ENCODE results near the gene MCF2. TPM values are rescaled to one million over a fixed set of nuclear protein-coding genes. Genes with fewer than 3 reads are reported as not detected.

MCF2 gene, protein sequence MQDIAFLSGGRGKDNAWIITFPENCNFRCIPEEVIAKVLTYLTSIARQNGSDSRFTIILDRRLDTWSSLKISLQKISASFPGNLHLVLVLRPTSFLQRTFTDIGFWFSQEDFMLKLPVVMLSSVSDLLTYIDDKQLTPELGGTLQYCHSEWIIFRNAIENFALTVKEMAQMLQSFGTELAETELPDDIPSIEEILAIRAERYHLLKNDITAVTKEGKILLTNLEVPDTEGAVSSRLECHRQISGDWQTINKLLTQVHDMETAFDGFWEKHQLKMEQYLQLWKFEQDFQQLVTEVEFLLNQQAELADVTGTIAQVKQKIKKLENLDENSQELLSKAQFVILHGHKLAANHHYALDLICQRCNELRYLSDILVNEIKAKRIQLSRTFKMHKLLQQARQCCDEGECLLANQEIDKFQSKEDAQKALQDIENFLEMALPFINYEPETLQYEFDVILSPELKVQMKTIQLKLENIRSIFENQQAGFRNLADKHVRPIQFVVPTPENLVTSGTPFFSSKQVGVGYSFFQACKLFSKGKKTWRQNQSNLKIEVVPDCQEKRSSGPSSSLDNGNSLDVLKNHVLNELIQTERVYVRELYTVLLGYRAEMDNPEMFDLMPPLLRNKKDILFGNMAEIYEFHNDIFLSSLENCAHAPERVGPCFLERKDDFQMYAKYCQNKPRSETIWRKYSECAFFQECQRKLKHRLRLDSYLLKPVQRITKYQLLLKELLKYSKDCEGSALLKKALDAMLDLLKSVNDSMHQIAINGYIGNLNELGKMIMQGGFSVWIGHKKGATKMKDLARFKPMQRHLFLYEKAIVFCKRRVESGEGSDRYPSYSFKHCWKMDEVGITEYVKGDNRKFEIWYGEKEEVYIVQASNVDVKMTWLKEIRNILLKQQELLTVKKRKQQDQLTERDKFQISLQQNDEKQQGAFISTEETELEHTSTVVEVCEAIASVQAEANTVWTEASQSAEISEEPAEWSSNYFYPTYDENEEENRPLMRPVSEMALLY
- under 0.01 TPM in 1 of 2 replicates, not detected in the other for total RNA-seq

DNA sequence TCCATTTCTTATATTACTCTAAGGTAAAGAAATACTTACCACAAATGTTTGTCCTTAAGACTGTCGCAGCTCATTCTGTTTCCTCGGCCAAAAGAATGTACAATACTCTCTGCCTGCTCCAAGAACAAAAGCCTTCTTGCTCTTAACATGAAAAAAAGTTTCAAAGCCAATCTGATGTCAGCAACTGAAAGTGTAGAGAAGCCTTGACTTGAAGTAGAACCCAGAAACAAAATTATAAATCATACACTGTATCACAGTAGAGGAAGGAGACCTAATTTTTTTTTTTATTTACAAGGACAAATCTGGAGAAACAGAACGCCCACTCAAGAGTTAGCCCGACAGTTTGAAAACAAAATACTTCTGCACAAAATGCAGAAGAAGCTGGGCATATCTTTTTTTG is at the start of gene MCF2:
Gene MCF2, minus strand, starts transcription at position 101 of the 400 bp plus-strand sequence. CDS start 56,423 bp downstream, outside the sequence.

Other genes with a start within 250 kb of the MCF2 start
- not detected in 2 replicates for gene F9, start 177.4 kb downstream of the MCF2 start, total RNA-seq
- 61.4 and 65.2 TPM in 2 replicates for gene ATP11C, start 224.9 kb upstream of the MCF2 start, total RNA-seq